Measurements from ENCODE around the gene SYT15. TPM values are rescaled to one million over a fixed set of nuclear protein-coding genes. Genes with fewer than 3 reads are reported as not detected.
"Not testable (repeated sequence)": the region's sequence is repeated elsewhere in the genome, so short reads cannot be mapped to it uniquely, and the experiment has no call there.

Gene SYT15
- total RNA-seq (2014; rRNA removed; shearing (Covaris generic)): 0.11 TPM in 1 of 2 replicates, not detected in the other

DNA sequence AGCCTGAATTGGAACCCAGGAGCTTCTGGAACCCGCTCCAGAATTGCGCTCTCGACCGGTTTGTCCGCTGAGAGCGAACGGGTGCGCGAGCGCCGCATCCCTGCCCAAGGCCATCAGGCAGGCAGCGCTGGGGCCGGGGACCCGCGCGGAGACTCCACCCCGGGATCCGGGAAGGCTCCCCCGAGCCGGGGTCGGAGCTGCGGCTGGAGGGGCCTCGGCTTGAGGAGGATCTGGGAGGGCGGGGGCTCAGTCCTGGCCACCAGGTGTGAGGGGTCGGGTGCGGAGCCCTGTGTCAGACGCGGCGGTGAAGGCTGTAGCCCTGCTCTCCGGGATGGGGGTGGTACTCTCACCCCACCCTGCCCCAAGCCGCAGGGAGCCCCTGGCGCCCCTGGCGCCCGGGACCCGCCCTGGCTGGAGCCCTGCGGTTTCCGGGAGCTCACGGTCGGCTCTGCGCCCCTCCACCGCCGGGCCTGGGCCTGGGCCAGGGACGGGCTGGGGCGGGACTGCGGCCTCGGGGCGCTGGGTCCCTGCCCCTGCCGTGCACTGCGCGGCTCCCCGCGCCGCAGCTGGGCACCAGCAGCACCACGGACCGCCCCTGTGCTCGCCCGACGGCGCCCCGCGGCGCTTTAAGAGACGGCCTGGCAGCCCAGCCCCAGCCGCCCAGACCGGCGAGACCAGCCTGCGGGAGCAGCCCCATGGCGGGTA is at the start of gene SYT15:
Gene SYT15, plus strand, starts transcription at position 655 of the 705 bp plus-strand sequence. Its CDS starts 41 bp downstream, at position 696.
- DNase-seq (ENCODE audit: low read depth): not testable (repeated sequence)

- not testable (repeated sequence) for DNase-seq (ENCODE audit: low read depth)
Measured at GRCh38 chr10:46529742-46530141, 49.2 kb upstream of the SYT15 start.

GRCh38 chr10:46530249-46531186 is 48.4 kb upstream of the SYT15 start:
- peak; percentile 93 for DNase-seq (ENCODE audit: low read depth)

DNA sequence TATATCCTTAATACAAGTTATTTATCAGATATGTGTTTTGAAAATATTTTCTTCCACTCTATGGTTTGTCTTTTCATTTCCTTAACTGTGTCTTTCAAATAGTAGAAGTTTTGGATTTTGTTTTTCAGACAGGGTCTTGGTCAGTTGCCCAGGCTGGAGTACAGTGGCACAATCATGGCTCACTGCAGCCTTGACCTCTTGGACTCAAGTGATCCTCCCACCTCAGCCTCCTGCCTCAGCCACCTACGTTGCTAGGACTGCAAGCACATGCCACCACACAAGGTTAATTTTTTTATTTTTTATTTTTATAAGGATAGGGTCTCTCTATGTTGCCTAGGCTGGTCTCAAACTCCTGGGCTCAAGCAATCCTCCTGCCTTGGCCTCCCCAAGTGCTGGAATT is 46.7 kb upstream of the SYT15 start:
- DNase-seq (ENCODE audit: low read depth): not testable (repeated sequence)

- no peak for DNase-seq (ENCODE audit: low read depth)
Measured at GRCh38 chr10:46534828-46535524, 44.0 kb upstream of the SYT15 start.

GRCh38 chr10:46536171-46536570 is 42.8 kb upstream of the SYT15 start:
- no peak for DNase-seq (ENCODE audit: low read depth)

GRCh38 chr10:46536781-46537180 is 42.1 kb upstream of the SYT15 start:
- no peak for DNase-seq (ENCODE audit: low read depth)

- DNase-seq (ENCODE audit: low read depth): no peak
Measured at GRCh38 chr10:46537309-46537708, 41.6 kb upstream of the SYT15 start.

GRCh38 chr10:46538155-46538554 is 40.8 kb upstream of the SYT15 start:
- no peak for DNase-seq (ENCODE audit: low read depth)

DNA sequence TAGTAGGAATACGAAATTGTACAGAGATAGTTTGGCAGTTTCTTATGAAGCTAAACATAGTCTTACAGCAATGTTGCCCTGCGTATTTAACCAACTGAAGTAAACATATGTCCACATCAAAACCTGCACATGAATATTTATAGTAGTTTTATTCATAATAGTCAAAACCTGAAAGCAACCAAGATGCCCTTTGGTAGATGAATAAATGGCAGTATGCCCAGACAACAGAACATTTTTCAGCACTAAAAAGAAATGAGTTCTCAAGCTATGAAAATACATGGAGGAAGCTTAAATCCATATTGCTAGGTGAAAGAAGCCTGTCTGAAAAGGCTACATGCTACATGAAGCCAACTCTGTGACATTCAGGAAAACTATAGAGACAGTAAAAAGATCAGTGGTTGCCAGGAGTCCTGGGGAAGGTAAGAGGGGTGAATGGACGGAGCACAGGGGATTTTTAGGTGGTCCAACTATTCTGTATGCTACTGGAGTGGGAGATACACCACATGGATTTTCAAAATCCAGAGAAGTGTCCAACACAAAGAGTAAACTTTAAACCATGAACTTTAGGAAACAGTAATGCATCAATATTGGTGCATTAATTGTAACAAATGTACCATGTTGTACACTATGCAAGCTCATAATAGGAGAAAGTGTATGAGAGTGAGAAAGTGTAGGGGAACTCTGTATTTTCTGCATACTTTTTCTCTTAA is 40.1 kb upstream of the SYT15 start:
- DNase-seq (ENCODE audit: low read depth): no peak

DNA sequence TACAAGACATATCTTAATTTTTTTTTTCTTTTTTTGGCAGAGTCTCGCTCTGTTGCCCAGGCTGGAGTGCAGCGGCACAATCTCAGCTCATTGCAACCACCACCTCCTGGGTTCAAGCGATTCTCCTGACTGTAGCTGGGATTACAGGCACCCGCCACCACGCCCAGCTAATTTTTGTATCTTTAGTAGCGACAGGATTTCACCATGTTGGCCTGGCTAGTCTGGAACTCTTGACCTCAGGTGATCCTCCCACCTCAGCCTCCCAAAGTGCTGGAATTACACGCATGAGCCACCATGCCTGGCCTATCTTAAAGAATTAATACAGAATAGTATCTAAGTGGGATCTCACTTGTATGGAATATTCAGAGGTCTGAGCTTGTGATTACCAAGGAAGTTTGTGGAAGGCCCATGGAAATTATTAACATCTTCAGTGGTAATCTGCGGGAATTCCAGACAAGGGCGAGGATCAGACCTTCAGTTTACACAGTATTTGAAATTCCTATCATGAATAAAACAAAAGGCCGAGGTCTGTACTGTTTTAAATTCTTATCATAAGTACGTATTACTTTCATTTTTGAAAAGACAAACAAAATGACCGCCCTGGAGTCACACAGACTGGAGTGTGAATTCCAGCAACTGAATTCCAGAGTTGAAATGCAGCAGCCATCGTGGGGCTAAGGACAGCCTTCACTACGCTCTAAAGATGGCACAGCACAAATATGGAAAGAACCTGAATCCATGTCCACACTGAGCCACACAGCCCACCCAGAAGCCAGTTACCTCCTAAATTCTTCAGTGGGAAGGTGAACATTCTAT is 39.1 kb upstream of the SYT15 start:
- peak; percentile 19 for DNase-seq (ENCODE audit: low read depth)

GRCh38 chr10:46540412-46541016 is 38.4 kb upstream of the SYT15 start:
- no peak for DNase-seq (ENCODE audit: low read depth)

- no peak for DNase-seq (ENCODE audit: low read depth)
Measured at GRCh38 chr10:46541017-46541661, 37.8 kb upstream of the SYT15 start.

DNA sequence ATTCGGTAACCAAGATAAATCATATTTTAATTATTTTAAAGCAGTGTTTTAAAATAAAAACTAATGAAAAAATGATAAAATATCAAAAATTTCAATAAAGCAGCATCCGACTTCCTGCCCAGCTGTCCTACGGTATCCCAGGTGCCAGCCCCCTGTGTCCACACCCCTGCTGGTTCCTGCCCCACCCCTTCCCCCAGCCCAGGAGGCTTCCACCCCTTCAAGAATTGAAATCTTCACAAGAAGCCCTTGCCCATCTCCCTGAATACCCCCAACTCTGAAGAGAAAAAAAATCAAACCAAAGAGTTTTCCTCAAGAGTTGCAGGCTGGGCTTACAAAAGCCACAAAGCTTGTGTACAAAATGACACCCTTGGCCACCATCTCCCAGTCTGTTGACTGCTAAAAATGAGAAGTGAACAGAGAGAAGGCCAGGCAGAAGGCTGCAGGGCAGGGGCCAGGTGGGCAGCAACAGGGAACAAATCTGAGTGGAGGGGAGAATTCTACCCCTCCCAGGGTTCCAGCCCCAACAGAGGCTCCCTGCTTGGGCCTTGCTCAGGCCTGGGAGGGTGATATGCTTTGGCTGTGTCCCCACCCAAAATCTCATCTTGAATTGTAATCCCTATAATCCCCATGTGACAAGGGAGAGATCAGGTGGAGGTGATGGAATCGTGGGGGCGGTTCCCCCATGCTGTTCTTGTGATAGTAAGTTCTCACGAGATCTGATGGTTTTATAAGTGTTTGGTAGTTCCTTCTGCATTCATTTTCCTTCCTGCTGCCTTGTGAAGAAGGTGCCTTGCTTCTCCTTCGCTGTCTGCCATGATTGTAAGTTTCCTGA is 37.0 kb upstream of the SYT15 start:
- no peak for DNase-seq (ENCODE audit: low read depth)

DNA sequence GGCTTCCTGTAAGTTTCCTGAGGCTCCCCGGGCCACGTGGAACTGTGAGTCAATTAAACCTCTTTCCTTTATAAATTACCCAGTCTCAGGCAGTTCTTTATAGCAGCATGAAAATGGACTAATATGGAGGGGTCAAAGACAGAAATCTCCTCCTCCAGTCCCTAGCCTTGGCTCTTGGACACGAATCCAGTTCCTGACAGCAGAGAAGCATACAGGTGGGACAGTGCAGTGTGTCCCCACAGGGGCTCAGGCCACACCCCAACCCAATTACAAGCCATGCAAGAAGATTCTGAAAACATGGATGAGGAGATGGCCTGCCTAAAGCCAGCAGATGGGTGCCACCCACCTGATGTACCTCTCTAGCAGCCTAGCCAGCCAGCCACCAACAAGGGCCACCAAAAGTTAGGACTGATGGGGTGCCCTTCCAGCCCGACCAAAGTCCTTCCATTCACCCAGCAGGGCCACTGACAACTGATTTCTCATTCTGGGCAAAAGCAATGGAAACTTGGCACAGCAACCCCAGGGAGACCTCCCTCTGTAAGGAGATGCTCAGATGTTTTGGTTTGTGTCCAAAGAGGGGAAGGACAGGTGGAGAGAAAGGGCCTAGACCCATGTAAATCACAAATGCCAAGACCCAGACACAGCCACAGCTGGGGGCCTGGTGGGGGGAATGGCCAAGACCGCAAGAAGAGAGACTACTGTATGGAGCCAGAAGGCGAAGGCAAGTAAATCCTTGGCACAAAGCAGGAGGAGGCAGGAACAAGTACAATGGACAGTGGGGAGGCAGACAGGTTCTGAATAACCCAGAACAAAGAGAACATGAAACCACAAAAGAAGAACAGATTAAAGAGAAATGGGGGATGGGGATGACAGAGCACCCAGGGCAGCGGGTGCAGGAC is 36.1 kb upstream of the SYT15 start:
- DNase-seq (ENCODE audit: low read depth): no peak

DNA sequence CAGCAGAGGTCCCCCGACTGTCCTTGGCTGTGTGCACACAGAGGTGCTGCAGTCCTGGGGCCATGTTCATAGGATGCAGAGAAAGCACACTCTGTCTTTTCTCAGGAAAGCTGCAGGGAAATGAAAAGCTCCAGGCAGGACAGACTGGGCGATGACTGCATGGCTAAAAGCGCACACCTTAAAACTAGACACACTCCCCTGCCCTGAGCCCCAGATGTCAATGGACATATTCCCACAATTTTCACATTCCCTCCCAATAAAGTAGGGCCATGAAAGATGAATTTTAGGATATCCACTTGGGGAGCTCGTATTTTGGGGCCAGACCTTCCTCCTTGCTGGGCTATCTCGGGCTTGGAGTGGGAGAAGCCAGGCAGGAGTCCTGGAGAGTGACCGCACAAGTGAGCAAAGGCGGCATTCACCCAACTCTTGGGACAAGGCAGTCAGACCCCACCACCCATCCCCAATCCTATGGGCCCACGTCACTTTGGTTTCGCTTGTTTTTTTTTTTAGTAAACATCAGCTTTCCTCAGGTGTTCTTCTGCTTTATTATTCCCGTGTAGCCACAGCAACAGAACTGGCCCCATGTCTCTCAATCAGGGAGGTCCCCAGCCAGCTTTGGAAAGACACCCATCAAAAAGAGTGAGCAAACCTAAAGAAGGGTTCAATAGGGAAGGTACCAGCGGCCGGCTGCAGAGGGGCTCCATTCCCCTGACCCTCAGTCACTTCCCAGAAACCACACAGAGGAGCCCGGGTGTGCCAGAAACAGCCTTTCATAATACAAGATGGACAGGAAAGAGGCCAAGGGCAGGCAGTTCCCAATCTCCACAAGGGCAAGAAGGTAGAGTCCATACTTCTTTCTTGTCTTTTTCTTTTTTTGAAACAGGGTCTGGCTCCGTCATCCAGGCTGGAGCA is 35.2 kb upstream of the SYT15 start:
- DNase-seq (ENCODE audit: low read depth): no peak
